GM18909 (cell line): ENCODE measurements around the gene FARP1.

Source experiments
- ATAC-seq: cut with Tn5 transposase; IDR thresholded peaks from one replicate; pipeline ENCODE4 v1.9.1; 2021; ENCODE audit warnings: mild to moderate bottlenecking; ENCODE audit not compliant: unreplicated experiment, poor library complexity

Gene FARP1

DNA sequence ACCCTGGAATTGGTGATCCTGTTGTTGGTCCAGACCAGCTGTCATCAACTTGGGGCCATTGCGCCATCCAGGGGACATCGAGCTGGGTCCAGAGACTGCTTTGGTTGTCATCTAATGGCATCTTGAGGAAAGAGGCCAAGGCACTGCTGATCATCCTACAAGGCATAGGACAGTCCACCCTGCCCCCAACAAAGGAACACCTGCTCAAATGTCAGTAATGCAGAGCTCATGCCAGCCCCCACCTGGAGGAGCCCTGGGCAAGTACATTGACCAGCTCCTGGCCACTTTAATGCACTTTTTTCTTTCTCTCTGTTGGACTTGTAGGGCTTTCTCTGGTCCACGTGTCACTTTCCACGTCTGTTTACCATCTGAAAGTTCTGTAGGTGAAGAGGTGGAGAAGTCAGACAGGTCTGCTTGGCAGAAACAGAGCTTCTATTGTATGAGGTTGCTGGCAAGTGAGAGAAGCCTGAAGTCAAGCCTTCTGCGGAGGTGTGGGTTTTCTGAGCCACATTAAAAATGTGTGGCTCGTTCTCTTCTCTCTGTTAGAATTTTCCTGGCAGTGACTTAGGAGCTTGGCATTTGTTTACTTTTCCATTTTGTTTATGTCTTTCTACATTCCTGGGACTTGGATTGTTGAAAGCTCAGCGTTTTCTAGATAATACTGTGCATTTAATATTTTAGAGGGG, 158.2 kb downstream of the FARP1 start:
- no peak for ATAC-seq

DNA sequence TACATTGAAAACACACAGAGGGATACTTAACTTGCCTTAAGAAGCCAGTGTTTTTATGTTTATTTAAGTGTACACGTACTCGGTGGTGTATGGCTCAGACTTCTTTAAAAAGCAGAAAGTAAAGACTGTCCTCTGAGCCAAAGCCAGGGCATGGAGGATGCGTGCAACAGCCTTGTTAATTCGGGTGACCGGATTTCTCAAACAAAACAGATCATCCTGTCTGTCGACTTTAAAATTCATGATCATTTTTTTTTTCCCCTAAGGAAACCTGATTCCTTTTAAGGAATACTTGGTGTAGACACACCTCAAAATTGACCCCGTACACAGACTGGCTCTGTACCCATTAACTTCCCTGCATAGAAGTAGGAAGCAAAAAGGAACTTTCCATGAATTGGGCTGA, 158.8 kb downstream of the FARP1 start:
- ATAC-seq, result no peak

- ATAC-seq, result no peak
Observed at GRCh38 chr13:98303858-98304257, 161.0 kb downstream of the FARP1 start.

- no peak for ATAC-seq
Observed at GRCh38 chr13:98305670-98306069, 162.8 kb downstream of the FARP1 start.

- no peak for ATAC-seq
Observed at GRCh38 chr13:98307463-98308085, 164.7 kb downstream of the FARP1 start.

DNA sequence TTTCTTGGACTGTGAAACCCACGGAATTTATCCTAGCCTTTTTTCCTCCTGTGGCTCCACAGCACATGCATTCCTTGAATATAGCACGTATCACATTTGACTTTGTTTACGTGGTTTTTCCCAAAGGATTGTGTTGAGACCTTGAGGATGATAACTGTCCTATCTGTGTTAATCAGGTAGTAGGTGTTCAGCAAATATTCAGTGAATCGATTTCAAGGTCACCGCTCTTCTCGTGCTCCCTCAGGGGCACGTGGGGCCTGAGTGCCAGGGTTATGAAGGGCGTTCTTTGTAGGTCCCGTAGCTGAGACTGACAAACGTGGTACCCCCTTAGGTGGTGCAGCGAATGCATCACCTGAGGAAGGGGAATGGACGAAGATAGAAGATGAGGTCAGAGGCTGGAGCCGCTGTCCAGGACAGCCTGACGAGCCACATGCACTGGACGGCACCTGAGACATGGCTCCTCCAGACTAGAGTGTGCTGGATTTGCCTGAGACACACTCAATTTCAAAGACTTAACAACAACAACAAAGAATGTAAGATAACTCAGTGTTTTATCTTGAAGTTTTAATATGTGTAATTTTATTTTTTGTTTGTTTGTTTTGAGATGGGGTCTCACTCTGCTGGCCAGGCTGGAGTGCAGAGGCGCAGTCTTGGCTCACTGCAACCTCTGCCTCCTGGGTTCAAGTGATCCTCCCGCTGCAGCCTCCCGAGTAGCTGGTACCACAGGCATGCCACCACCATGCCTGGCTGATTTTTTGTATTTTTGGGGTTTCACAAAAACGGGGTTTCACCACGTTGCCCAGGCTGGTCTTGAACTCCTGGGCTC, 165.4 kb downstream of the FARP1 start:
- no peak for ATAC-seq

GRCh38 chr13:98309569-98310335, 166.9 kb downstream of the FARP1 start:
- ATAC-seq, result no peak

GRCh38 chr13:98310485-98311199, 167.7 kb downstream of the FARP1 start:
- no peak for ATAC-seq

DNA sequence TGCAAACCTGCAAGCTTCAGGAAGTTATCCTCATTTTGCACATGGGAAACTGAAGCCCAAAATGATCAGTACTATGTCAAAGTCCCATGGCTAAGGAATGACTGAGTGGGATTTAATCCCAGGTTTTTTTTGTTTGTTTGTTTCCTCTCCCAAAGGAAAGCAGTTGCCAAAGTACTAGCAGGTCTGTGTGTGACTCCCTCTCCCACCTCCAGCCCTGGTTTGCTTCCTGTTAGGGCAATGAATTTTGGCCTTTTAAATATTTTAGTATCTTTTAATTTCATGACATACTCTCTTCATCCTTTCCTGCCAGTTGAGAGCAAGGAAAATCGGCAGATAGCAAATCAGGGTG, 168.3 kb downstream of the FARP1 start:
- no peak for ATAC-seq

- no peak for ATAC-seq
Observed at GRCh38 chr13:98312606-98313005, 169.7 kb downstream of the FARP1 start.

DNA sequence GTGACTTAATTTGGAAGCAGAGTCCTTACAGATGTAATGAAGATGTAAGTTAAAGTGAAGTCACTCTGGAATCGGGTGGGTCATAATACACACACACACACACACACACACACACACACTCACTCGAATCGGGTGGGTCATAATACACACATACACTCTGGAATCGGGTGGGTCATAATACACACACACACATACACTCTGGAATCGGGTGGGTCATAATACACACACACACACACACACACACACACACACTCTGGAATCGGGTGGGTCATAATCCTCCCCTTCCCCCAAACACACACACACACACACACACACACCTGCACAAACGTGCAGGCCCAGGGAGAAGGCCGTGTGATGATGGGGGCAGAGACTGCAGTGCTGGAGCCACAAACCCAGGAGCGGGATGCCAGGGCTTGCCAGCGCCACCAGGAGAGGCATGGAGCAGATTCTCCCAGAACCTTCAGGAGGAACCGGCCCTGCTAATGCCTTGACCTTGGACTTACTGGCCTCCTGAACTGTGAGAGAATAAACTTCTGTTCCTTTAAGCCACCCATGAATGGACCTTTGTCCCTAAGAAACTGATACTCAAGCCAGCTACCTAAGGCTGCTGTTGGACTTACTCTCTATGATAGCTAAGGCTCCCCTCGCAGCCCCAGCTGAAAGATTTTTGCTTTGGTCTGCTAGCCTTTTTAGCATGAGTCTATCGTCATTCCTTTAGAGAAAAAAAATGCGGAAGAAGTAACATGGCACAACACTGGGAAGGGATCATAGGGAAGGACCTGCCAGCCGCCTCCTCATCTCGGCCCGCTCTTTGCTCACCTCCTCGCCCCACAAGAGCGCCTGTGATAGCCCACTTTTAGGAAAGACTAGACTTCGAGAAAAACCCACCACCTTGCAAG, 170.4 kb downstream of the FARP1 start:
- ATAC-seq, result no peak

- ATAC-seq, result no peak
Observed at GRCh38 chr13:98313922-98314292, 171.0 kb downstream of the FARP1 start.

GRCh38 chr13:98315466-98315865, 172.6 kb downstream of the FARP1 start:
- ATAC-seq, result no peak

GRCh38 chr13:98315902-98316301, 173.0 kb downstream of the FARP1 start:
- no peak for ATAC-seq

DNA sequence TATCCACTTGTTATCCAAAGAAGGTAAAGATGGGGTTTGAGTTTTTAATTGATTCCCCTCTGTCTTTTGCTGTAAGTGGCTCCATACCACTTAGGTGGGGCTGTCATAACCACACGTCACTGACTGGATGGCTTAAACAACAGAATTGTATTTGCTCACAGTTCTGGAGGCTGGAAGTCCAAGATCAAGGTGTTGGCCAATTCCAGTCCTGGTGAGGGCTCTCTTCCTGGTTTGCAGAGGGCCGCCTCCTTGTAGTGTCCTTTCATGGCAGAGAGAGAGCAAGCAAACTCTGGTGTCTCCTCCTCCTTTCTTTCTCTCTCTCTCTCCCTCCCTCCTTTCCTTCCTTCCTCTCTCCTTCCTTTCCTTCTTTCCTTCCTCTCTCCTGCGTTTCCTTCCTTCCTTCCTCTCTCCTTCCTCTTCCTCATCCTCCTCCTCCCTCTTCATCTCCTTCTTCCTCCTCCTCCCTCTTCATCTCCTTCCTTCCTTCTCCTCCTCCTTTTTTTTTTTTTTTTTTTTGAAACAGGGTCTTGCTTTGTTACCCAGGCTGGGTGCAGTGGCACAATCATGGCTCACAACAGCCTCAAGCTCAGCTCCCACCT, 174.8 kb downstream of the FARP1 start:
- no peak for ATAC-seq

DNA sequence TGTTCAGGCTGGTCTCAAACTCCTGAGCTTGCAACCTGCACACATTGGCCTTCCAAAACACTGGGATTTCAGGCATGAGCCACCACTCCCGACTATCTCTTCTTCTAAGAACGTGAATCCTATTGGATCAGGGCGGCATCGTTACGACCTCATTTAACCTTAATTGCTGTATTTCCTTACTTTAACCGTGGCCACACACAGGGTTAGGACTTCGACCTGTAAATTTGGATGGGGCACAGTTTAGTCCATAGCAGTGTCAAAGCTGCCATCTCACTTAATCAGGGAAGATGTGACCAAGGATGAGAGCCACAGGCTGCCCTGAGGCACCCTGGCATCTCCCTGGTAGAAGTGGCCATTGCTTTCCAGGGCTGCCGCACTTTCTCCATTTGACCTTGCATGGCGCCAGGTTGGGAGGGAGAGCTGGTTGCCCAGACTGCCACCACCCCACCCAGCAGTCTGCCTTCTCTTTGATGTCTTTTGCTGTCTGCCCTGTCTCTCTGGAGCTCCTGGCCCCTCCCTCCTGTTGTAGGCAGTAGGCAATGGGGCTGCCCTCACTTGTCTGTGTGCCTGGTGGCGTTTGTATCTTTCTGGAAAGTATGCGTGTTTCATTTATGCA, 175.5 kb downstream of the FARP1 start:
- ATAC-seq, result no peak

DNA sequence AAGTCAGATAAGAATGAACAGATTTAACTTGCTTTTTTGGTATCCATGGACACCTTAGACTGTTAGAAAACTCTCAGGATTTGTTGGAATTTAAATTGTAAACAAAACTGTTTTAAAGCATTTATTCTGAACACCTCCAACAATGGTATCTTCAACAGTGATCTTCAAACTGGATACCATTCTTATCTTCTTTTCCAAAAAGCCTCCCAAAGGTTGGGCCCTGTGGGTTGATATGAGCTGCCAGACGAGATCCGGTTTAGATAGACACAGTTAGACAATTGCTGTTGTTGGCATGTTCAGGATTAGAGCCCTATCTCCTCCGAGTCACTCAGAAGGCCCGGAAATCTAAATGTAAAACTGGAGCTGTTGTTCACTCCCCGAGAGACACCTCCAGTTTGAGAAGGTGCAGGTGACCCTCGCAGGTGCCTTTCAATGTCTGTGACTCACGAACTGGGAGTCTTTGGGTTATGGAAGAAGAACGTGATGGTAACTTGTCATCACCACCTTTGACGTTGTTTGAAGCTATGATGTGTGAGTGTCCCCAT, 177.7 kb downstream of the FARP1 start:
- ATAC-seq, result no peak

DNA sequence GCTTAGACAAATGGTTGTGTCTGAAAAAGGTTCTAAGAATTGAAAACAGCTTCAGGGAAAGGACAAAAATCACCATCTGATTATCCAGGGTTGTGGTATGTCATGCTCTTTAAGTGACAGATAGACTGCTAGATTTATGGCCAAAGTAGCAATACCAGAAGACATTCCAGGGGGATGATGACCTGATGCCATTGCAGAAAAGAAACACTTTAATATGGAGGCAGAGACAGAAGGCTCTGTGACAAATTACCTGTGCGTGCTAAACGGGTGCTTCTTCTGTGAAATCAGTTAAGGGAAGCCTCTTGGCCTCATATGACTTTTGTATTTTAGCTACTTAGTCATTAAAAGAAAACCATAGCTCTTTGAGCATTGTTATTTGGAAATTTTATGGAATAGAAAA, 178.5 kb downstream of the FARP1 start:
- no peak for ATAC-seq
